Glutamatergic neuron (in vitro differentiated cells): ENCODE measurements around the gene GRAP2. TPM values are rescaled to one million over a fixed set of nuclear protein-coding genes. Genes with fewer than 3 reads are reported as not detected.

Experiments used
- DNase-seq: peaks from one replicate; pipeline ENCODE4 v3.0.0; 2022
- H3K27ac Mint-ChIP-seq: one replicate; pipeline ENCODE4 v1.8.0; 2020; ENCODE audit warnings: mild to moderate bottlenecking, mixed read lengths, inconsistent platforms; ENCODE audit not compliant: unreplicated experiment
- H3K27me3 Mint-ChIP-seq: one replicate; pipeline ENCODE4 v1.8.0; 2020; ENCODE audit warnings: mild to moderate bottlenecking, moderate library complexity, mixed read lengths, inconsistent platforms; ENCODE audit not compliant: unreplicated experiment
- H3K36me3 Mint-ChIP-seq: one replicate; pipeline ENCODE4 v1.8.0; 2020; ENCODE audit warnings: mild to moderate bottlenecking, mixed read lengths, inconsistent platforms; ENCODE audit not compliant: unreplicated experiment
- H3K4me1 Mint-ChIP-seq: one replicate; pipeline ENCODE4 v1.8.0; 2020; ENCODE audit warnings: mild to moderate bottlenecking, low read depth, mixed read lengths, inconsistent platforms; ENCODE audit not compliant: unreplicated experiment
- H3K4me3 Mint-ChIP-seq: one replicate; pipeline ENCODE4 v1.8.0; 2020; ENCODE audit warnings: mild to moderate bottlenecking, mixed read lengths, inconsistent platforms; ENCODE audit not compliant: unreplicated experiment
- H3K9me3 Mint-ChIP-seq: one replicate; pipeline ENCODE4 v1.8.0; 2020; ENCODE audit warnings: mild to moderate bottlenecking, moderate library complexity, mixed read lengths, inconsistent platforms; ENCODE audit not compliant: unreplicated experiment
- CTCF ChIP-seq: fragments of 200-600 bp; sonication (generic); IDR thresholded peaks from one replicate; pipeline ENCODE4 v1.5.0; 2021; ENCODE audit not compliant: partially characterized antibody, unreplicated experiment
- total RNA-seq: library from RNA; stranded (reverse); fragmentation: NEBNext Ultra II Directional; extraction: Animal tissue kit (Norgen Biotek cat#: 25700); gene quantifications from one replicate; pipeline ENCODE4 v1.2.1, GENCODE V29; 2021; ENCODE audit not compliant: unreplicated experiment

The GRAP2 gene
- total RNA-seq, 1 donor from 2014 or later: not detected

DNA sequence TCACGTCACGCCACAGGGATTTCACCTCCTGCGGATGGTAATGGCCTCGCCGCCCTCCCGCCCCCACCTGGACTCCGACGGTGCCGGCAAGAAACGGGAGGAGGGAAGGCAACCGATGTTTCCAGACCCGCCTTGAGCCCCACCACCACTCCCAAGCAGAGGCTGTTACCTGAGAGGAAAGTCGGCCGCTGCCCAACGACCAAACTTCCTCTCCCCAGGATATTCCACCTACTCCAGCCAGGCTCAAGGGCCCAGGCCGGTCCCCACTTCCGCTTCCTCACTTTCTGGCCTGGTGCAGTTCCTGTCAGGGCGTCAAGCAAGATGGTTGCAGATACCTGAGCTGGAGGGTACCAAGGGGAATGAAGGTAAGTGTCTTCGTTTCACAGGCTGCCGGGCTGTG lies 7.4 kb upstream of the GRAP2 start, which contains the start of gene ENTHD1:
TSS of gene ENTHD1 (minus strand) at position 235 of the 400 bp plus-strand sequence. CDS start 6,012 bp downstream, outside the sequence.
- H3K27me3 Mint-ChIP-seq: no peaks in the 10 kb centered on the region
- no peaks in the 10 kb centered on the region for H3K9me3 Mint-ChIP-seq
- no peaks in the 10 kb centered on the region for H3K4me1 Mint-ChIP-seq
- no peak within 1 kb of the TSS for H3K4me3 Mint-ChIP-seq
- no peak for DNase-seq
- TF ChIP-seq CTCF: no peak
- no peak within 1 kb of the TSS for H3K27ac Mint-ChIP-seq
- H3K36me3 Mint-ChIP-seq: no peaks in the 10 kb centered on the region

DNA sequence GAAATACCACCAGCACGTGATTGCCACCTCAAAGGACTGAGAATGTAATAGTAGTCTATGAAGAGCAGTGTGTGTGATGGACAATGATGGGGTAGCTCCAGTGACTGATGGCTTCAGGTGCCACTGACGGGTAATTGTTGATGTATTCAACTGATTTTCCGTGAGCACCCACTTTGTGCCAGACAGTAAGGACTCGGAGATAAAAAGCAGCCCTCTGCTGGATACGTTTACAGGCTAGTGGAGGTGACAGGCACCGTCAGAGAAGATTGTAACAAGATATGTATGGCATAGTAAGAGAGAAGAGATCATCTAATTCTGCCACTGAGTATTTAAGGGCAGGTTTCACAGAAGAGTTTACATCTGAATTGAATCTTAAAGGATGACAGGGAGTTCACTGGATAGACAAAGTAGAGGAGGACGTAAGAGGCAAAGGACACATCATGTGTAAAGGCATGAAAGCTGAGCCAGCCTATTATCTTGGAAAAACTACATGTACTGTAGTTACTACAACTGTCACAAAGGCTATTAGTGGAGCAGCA lies 6.3 kb upstream of the GRAP2 start:
- Mint-ChIP-seq H3K27me3 (no peaks in the 10 kb centered on the region), H3K36me3 (no peaks in the 10 kb centered on the region), H3K4me1 (peaks cover 4% of the 10 kb centered on the region), H3K27ac (no peak overlapping the region), H3K4me3 (no peak overlapping the region), H3K9me3 (no peaks in the 10 kb centered on the region)
- DNase-seq: no peak
- no peak for TF ChIP-seq CTCF

DNA sequence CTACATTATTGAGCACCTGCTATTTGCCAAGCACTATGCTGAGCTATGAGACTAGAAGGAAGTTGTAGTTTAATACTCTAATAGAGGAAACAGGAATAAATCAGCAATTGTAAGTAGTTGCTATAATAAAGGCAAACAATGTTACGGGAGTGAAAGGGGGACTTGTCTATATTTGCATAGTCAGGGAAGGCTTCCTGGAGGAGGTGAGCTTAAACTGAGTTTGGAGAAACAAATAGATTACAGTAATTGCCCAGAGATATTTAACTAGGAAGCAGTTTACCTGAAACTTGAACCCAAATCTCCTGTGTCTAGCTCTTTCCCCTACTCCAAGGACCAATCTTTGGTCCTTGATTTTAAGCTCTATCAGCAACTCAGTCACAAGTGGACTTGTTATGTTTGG lies 5.2 kb upstream of the GRAP2 start:
- TF ChIP-seq CTCF: no peak
- no peaks in the 10 kb centered on the region for H3K27me3 Mint-ChIP-seq

GRCh38 chr22:39896313-39896996 lies 4.4 kb upstream of the GRAP2 start:
- no peaks in the 10 kb centered on the region for H3K9me3 Mint-ChIP-seq
- TF ChIP-seq CTCF: no peak
- DNase-seq: no peak
- H3K4me1 Mint-ChIP-seq: peaks cover 4% of the 10 kb centered on the region
- H3K36me3 Mint-ChIP-seq: no peaks in the 10 kb centered on the region
- no peak overlapping the region for H3K27ac Mint-ChIP-seq
- no peaks in the 10 kb centered on the region for H3K27me3 Mint-ChIP-seq
- H3K4me3 Mint-ChIP-seq: no peak overlapping the region

More for the DNA sequence above, 5.2 kb upstream of the GRAP2 start:
- Mint-ChIP-seq H3K9me3 (no peaks in the 10 kb centered on the region), H3K36me3 (no peaks in the 10 kb centered on the region), H3K4me3 (no peak overlapping the region), H3K27ac (no peak overlapping the region), H3K4me1 (peaks cover 4% of the 10 kb centered on the region)
- DNase-seq: no peak

GRCh38 chr22:39897841-39898240 lies 3.0 kb upstream of the GRAP2 start:
- H3K4me3 Mint-ChIP-seq: no peak overlapping the region
- no peak overlapping the region for H3K27ac Mint-ChIP-seq
- TF ChIP-seq CTCF: no peak
- H3K4me1 Mint-ChIP-seq: peaks cover 4% of the 10 kb centered on the region
- H3K36me3 Mint-ChIP-seq: no peaks in the 10 kb centered on the region
- H3K27me3 Mint-ChIP-seq: no peaks in the 10 kb centered on the region
- DNase-seq: no peak
- no peaks in the 10 kb centered on the region for H3K9me3 Mint-ChIP-seq
